Liver (tissue), 9 donors: ENCODE data around the gene HTR1B. TPM values are rescaled to one million over a fixed set of nuclear protein-coding genes. Genes with fewer than 3 reads are reported as not detected.

ENCODE experiments used
- DNase-seq: peaks from one replicate; pipeline ENCODE4 v3.0.0-alpha.2; 2017; ENCODE audit warnings: low spot score
- H3K27ac ChIP-seq, 2 donors: one replicate each; pipeline ENCODE4 v1.7.0; 2013; ENCODE audit warnings: inconsistent platforms in 2 of 2, low read length in 2 of 2, control low read depth in 1 of 2, low read depth in 1 of 2, mild to moderate bottlenecking in 1 of 2
- H3K27me3 ChIP-seq, 4 donors: one replicate each; pipeline versions ENCODE4 v1.6.1 to v1.7.0; 2013; ENCODE audit warnings: low read length in 3 of 4, inconsistent platforms in 1 of 4, mild to moderate bottlenecking in 1 of 4, moderate library complexity in 1 of 4; ENCODE audit not compliant: control insufficient read depth in 4 of 4, insufficient read depth in 4 of 4
- H3K36me3 ChIP-seq, 4 donors: one replicate each; pipeline versions ENCODE4 v1.6.1 to v1.7.0; 2013; ENCODE audit warnings: low read length in 3 of 4, mild to moderate bottlenecking in 3 of 4, low read depth in 1 of 4, moderate library complexity in 1 of 4; ENCODE audit not compliant: control insufficient read depth in 4 of 4, insufficient read depth in 3 of 4
- H3K4me1 ChIP-seq, 4 donors: one replicate each; pipeline versions ENCODE4 v1.6.1 to v1.7.0; 2013; ENCODE audit warnings: low read length in 3 of 4, mild to moderate bottlenecking in 3 of 4, moderate library complexity in 1 of 4; ENCODE audit not compliant: control insufficient read depth in 4 of 4, insufficient read depth in 4 of 4
- H3K4me3 ChIP-seq, 3 donors: one replicate each; pipeline versions ENCODE4 v1.6.1 to v1.7.0; 2013; ENCODE audit warnings: low read length in 3 of 3, control low read depth in 1 of 3, low read depth in 1 of 3, mild to moderate bottlenecking in 1 of 3
- H3K9ac ChIP-seq, 2 donors: one replicate each; pipeline ENCODE4 v1.7.0; 2013; ENCODE audit warnings: low read length in 2 of 2, mild to moderate bottlenecking in 2 of 2, moderate library complexity in 2 of 2, control low read depth in 1 of 2, low read depth in 1 of 2
- H3K9me3 ChIP-seq, 4 donors: one replicate each; pipeline versions ENCODE4 v1.6.1 to v1.7.0; 2013; ENCODE audit warnings: low read length in 3 of 4; ENCODE audit not compliant: control insufficient read depth in 4 of 4
- EGR1 ChIP-seq, 2 donors: IDR thresholded peaks; 2 replicates each; pipeline ENCODE4 v1.6.1; 2016 to 2018; ENCODE audit warnings: antibody characterized with exemption in 2 of 2, low read depth in 2 of 2
- FOXA2 ChIP-seq: IDR thresholded peaks from 2 replicates; pipeline ENCODE4 v1.6.1; 2016; ENCODE audit warnings: antibody characterized with exemption
- GABPA ChIP-seq, 2 donors: IDR thresholded peaks in 1 of 2; conservative IDR thresholded peaks in 1 of 2; 2 replicates each; pipeline ENCODE4 v1.6.1; 2016; ENCODE audit warnings: antibody characterized with exemption in 2 of 2, mild to moderate bottlenecking in 1 of 2, moderate library complexity in 1 of 2
- HNF4A ChIP-seq, 2 donors: conservative IDR thresholded peaks; 2 replicates each; pipeline ENCODE4 v1.6.1; 2016; ENCODE audit warnings: antibody characterized with exemption in 2 of 2, mild to moderate bottlenecking in 2 of 2
- HNF4G ChIP-seq: IDR thresholded peaks from 2 replicates; pipeline ENCODE4 v1.6.1; 2016; ENCODE audit warnings: antibody characterized with exemption
- NR2F2 ChIP-seq: IDR thresholded peaks from 2 replicates; pipeline ENCODE4 v1.6.1; 2016; ENCODE audit warnings: antibody characterized with exemption
- RAD21 ChIP-seq, 2 donors: IDR thresholded peaks; 2 replicates each; pipeline ENCODE4 v1.6.1; 2016; ENCODE audit warnings: antibody characterized with exemption in 2 of 2, mild to moderate bottlenecking in 2 of 2
- RXRA ChIP-seq, 2 donors: IDR thresholded peaks; 2 replicates each; pipeline ENCODE4 v1.6.1; 2017 to 2018; ENCODE audit warnings: antibody characterized with exemption in 2 of 2, mild to moderate bottlenecking in 1 of 2
- SP1 ChIP-seq: IDR thresholded peaks from 2 replicates; pipeline ENCODE4 v1.6.1; 2018; ENCODE audit warnings: antibody characterized with exemption, mild to moderate bottlenecking
- TAF1 ChIP-seq: conservative IDR thresholded peaks from 2 replicates; pipeline ENCODE4 v1.6.1; 2016; ENCODE audit warnings: antibody characterized with exemption, mild to moderate bottlenecking
- WGBS: extraction: QIAGEN DNeasy Blood & Tissue Kit; methylation state at CpG from one replicate; pipeline ENCODE4 v1.1.7; 2013; 5-methylcytosine and 5-hydroxymethylcytosine counted together
- polyA plus RNA-seq, 2 donors: library from polyadenylated mRNA; stranded (reverse) in 1 of 2; unstranded in 1 of 2; fragments of 200-250 nt in 1 of 2; fragments of >200 nt in 1 of 2; fragmentation: Nextera tagmentation in 1 of 2; extraction: Ambion mirVana in 1 of 2; gene quantifications; one replicate each; pipeline versions ENCODE4 v1.2.1 to v1.2.3, GENCODE V29; 2013 to 2015
- total RNA-seq, 2 donors: library from RNA; depleted of rRNA; stranded (reverse); fragments of >200 nt; gene quantifications; one replicate each; pipeline ENCODE4 v1.2.3, GENCODE V29; 2014
- TF ChIP-seq, protein P1 (sequence below): fragments of 150-350 bp; IDR thresholded peaks from 2 replicates; pipeline ENCODE4 v1.5.1; 2017; ENCODE audit warnings: improper control_type of control experiment, low read depth, low read length; ENCODE audit not compliant: missing input control
- TF ChIP-seq, protein P2 (sequence below): IDR thresholded peaks from 2 replicates; pipeline ENCODE4 v1.6.1; 2016; ENCODE audit warnings: antibody characterized with exemption
- TF ChIP-seq, protein P3 (sequence below): IDR thresholded peaks from 2 replicates; pipeline ENCODE4 v1.6.1; 2016; ENCODE audit warnings: antibody characterized with exemption
- TF ChIP-seq, protein P4 (sequence below): IDR thresholded peaks from 2 replicates; pipeline ENCODE4 v1.6.1; 2016; ENCODE audit warnings: antibody characterized with exemption
- TF ChIP-seq, protein P5 (sequence below): IDR thresholded peaks from 2 replicates; pipeline ENCODE4 v1.6.1; 2016; ENCODE audit warnings: antibody characterized with exemption, mild to moderate bottlenecking
- donor health status: healthy.
- donor health status: healthy.
- donor health status: healthy.
- donor health status: healthy.
- donor health status: healthy.

Gene HTR1B
- total and polyA plus RNA-seq, 4 donors: 0.08 TPM; not detected in 3

DNA sequence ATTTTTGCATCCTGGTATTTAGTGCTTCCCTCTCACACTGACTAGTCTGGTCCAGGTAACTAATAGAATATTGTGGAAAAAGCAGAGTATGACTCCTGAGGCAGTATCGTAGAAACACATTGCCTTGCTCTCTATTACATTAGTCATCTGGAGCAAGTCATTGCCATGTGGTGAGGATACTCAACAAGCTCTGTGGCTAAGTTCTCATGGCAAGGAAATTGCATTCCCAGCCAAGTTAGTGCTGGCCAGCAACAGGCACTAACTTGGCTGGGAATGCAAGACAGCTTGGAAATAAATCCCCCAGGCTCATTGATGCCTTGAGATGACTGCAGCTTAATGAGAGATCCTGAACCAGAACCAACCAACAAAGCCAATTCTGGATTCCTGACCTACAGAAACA is 39.7 kb upstream of the HTR1B start:
- no peaks in the 10 kb centered on the region for H3K4me1 ChIP-seq
- WGBS: 97% methylated on average over 1 of the region's 1 CpG
- no peak overlapping the region for H3K9ac ChIP-seq
- TF ChIP-seq, protein P1, sequence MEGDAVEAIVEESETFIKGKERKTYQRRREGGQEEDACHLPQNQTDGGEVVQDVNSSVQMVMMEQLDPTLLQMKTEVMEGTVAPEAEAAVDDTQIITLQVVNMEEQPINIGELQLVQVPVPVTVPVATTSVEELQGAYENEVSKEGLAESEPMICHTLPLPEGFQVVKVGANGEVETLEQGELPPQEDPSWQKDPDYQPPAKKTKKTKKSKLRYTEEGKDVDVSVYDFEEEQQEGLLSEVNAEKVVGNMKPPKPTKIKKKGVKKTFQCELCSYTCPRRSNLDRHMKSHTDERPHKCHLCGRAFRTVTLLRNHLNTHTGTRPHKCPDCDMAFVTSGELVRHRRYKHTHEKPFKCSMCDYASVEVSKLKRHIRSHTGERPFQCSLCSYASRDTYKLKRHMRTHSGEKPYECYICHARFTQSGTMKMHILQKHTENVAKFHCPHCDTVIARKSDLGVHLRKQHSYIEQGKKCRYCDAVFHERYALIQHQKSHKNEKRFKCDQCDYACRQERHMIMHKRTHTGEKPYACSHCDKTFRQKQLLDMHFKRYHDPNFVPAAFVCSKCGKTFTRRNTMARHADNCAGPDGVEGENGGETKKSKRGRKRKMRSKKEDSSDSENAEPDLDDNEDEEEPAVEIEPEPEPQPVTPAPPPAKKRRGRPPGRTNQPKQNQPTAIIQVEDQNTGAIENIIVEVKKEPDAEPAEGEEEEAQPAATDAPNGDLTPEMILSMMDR: no peak
- no peak for TF ChIP-seq TAF1
- TF ChIP-seq RXRA (IDR thresholded peaks at IDR 0.05): no peak
- no peak for TF ChIP-seq FOXA2
- TF ChIP-seq NR2F2: no peak
- TF ChIP-seq, protein P2, sequence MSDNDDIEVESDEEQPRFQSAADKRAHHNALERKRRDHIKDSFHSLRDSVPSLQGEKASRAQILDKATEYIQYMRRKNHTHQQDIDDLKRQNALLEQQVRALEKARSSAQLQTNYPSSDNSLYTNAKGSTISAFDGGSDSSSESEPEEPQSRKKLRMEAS: no peak
- TF ChIP-seq, protein P3, sequence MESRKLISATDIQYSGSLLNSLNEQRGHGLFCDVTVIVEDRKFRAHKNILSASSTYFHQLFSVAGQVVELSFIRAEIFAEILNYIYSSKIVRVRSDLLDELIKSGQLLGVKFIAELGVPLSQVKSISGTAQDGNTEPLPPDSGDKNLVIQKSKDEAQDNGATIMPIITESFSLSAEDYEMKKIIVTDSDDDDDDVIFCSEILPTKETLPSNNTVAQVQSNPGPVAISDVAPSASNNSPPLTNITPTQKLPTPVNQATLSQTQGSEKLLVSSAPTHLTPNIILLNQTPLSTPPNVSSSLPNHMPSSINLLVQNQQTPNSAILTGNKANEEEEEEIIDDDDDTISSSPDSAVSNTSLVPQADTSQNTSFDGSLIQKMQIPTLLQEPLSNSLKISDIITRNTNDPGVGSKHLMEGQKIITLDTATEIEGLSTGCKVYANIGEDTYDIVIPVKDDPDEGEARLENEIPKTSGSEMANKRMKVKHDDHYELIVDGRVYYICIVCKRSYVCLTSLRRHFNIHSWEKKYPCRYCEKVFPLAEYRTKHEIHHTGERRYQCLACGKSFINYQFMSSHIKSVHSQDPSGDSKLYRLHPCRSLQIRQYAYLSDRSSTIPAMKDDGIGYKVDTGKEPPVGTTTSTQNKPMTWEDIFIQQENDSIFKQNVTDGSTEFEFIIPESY: no peak
- no peak for TF ChIP-seq GABPA (IDR thresholded peaks at IDR 0.05 in 1 of 2, conservative IDR thresholded peaks at IDR 0.05 in 1 of 2)
- no peak for TF ChIP-seq EGR1 (IDR thresholded peaks at IDR 0.05; ENCODE audit: low read depth in 2 of 2)
- TF ChIP-seq RAD21 (IDR thresholded peaks at IDR 0.05): no peak
- no peak overlapping the region for H3K27ac ChIP-seq
- no peak overlapping the region for H3K4me3 ChIP-seq
- no peak for DNase-seq
- peaks cover 0 to 7% (median 0%) of the 10 kb centered on the region in 4 donors for H3K9me3 ChIP-seq
- no peaks in the 10 kb centered on the region for H3K36me3 ChIP-seq
- H3K27me3 ChIP-seq: no peaks in the 10 kb centered on the region

DNA sequence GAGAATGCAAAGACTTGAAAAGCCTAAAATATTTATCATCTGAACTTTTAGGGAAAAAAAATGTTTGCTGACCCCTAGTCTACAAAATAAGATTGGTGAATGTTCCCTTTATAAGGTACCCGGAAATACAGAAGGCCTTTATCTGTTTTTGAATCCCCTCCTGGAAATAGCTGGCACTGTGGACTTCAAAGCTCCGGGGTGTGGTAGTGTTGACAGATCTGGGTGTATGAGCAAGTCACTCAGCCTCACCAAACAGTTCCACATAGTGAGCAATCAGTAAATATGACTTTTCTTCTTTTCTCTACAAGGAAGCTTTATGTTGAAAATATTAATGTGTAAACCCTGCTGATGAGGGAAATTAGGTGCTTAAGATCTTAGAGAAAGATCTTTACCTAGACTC is 29.2 kb upstream of the HTR1B start:
- H3K4me3 ChIP-seq: no peak overlapping the region
- no peaks in the 10 kb centered on the region for H3K27me3 ChIP-seq
- no peaks in the 10 kb centered on the region for H3K36me3 ChIP-seq
- TF ChIP-seq NR2F2 (no peak), SP1 (no peak), RXRA (IDR thresholded peaks at IDR 0.05) (no peak), FOXA2 (no peak), TAF1 (no peak), HNF4G (no peak), GABPA (IDR thresholded peaks at IDR 0.05 in 1 of 2, conservative IDR thresholded peaks at IDR 0.05 in 1 of 2) (no peak), HNF4A (conservative IDR thresholded peaks at IDR 0.05) (no peak)
- TF ChIP-seq, protein P4, sequence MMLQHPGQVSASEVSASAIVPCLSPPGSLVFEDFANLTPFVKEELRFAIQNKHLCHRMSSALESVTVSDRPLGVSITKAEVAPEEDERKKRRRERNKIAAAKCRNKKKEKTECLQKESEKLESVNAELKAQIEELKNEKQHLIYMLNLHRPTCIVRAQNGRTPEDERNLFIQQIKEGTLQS: no peak
- TF ChIP-seq, protein P2: no peak
- TF ChIP-seq, protein P5, sequence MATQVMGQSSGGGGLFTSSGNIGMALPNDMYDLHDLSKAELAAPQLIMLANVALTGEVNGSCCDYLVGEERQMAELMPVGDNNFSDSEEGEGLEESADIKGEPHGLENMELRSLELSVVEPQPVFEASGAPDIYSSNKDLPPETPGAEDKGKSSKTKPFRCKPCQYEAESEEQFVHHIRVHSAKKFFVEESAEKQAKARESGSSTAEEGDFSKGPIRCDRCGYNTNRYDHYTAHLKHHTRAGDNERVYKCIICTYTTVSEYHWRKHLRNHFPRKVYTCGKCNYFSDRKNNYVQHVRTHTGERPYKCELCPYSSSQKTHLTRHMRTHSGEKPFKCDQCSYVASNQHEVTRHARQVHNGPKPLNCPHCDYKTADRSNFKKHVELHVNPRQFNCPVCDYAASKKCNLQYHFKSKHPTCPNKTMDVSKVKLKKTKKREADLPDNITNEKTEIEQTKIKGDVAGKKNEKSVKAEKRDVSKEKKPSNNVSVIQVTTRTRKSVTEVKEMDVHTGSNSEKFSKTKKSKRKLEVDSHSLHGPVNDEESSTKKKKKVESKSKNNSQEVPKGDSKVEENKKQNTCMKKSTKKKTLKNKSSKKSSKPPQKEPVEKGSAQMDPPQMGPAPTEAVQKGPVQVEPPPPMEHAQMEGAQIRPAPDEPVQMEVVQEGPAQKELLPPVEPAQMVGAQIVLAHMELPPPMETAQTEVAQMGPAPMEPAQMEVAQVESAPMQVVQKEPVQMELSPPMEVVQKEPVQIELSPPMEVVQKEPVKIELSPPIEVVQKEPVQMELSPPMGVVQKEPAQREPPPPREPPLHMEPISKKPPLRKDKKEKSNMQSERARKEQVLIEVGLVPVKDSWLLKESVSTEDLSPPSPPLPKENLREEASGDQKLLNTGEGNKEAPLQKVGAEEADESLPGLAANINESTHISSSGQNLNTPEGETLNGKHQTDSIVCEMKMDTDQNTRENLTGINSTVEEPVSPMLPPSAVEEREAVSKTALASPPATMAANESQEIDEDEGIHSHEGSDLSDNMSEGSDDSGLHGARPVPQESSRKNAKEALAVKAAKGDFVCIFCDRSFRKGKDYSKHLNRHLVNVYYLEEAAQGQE: no peak
- TF ChIP-seq, protein P1: no peak
- TF ChIP-seq, protein P3: no peak
- no peak overlapping the region for H3K27ac ChIP-seq
- 40% methylated on average over 2 of the region's 2 CpGs for WGBS
- H3K9me3 ChIP-seq: no peaks in the 10 kb centered on the region
- H3K4me1 ChIP-seq: no peaks in the 10 kb centered on the region
- DNase-seq: no peak
- no peak overlapping the region for H3K9ac ChIP-seq
